Measurements from ENCODE around the gene DAZAP2. TPM values are rescaled to one million over a fixed set of nuclear protein-coding genes. Genes with fewer than 3 reads are reported as not detected.

DAZAP2 gene, protein sequence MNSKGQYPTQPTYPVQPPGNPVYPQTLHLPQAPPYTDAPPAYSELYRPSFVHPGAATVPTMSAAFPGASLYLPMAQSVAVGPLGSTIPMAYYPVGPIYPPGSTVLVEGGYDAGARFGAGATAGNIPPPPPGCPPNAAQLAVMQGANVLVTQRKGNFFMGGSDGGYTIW
- 48.6 and 73.3 TPM in 2 replicates for total RNA-seq

GRCh38 chr12:51238510-51239334, at the start of gene DAZAP2:
Gene DAZAP2, plus strand, starts transcription at chr12:51238826. Its CDS starts 82 bp downstream, at chr12:51238908.

DNA sequence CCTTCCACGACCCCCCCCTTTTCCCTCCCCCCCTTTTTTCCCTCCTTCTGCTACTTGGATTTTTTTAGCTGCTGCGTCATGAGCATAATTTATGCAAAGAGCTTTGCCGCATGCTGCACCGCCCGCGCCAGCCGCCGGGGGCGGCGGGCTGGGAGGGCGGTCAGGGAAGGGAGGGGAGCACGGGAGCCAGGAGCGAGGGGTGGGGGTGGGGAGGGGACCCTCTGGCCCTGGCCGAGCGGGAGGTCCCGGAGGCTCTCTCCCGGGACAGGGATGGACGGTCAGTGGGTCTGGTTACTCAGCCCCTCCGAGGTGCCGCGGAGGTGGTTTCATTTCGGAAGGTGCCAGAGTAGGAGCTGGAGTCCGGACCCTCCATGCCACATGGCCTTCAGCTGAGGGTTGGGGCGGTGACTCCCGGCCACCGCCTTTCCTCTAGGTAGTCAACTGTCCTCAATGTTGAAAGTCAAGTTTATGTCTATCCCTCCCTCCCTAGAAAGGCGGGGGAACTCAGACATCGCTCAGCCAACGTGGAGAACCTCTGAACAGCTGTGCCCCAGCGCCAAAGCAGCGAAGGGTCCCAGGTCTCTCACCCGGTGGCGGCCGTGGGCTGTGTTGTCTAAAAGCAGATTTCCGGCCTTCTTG, 20.5 kb upstream of the DAZAP2 start, which contains the start of gene POU6F1:
POU6F1 (minus strand) TSS at position 95 of the 639 bp plus-strand sequence. CDS start 11,226 bp downstream, outside the sequence.

DNA sequence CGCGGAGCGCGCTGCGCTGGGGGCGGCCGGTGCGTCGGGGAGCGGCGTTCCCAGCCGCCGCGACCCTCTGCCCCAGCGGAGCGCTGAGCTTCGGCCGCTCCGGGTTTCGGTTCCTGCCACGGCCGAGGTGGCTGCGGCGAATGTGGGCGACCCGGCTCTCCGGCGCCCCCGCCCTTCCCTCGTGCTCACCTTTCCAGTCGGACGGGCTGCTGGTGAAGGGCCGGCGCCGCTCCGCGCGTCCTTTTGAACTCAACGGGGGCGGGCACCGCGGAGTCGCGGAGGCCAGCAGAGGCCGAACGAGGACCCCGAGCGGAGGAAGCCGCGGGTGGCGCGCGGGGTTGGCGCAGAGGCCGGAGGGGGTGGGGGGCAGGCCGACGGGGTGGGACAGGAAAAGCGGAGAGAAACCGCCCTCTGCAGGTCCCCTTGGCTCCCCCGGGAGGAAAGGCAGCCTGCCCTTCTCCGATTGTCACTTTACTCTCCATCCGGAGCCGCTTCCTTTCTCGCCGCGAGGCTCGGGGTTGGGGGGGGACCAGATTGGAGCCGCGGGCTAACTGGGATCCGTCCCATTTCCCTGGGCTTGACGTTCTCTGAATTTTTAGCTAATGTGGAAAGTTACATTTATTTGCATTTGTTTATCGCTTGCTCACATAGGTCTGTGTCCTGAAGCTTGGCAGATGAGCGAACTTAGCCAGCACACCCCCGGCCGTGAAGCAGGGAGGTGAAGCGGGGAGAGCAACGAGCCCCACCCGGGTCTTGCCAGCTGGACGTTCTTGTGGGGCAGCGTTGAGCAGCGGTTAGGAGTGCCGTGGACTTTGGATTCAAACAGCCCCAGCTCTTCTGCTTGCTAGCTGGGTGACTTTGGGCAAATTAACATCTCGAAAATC, 31.7 kb downstream of the DAZAP2 start, which contains the start of gene SMAGP:
SMAGP (minus strand) TSS at position 349 of the 884 bp plus-strand sequence. CDS start 1,137 bp downstream, outside the sequence.

Other genes with a start within 250 kb of the DAZAP2 start
- 26.9 and 51.0 TPM in 2 replicates for gene SLC11A2, start 212.4 kb upstream of the DAZAP2 start, total RNA-seq
- gene LETMD1, start 190.5 kb upstream of the DAZAP2 start, total RNA-seq: 24.6 and 33.5 TPM in 2 replicates
- gene CSRNP2, start 155.2 kb upstream of the DAZAP2 start, total RNA-seq: 11.0 and 33.4 TPM in 2 replicates
- gene TFCP2, start 65.7 kb upstream of the DAZAP2 start, total RNA-seq: 5.3 and 15.0 TPM in 2 replicates
- 1.1 and 2.7 TPM in 2 replicates for gene POU6F1, start 20.8 kb upstream of the DAZAP2 start, total RNA-seq
- 8.3 and 12.3 TPM in 2 replicates for gene SMAGP, start 31.6 kb downstream of the DAZAP2 start, total RNA-seq
- not detected in 2 replicates for gene BIN2, start 85.3 kb downstream of the DAZAP2 start, total RNA-seq
- not detected in 2 replicates for gene CELA1, start 107.9 kb downstream of the DAZAP2 start, total RNA-seq
- 19.9 and 49.5 TPM in 2 replicates for gene GALNT6, start 152.6 kb downstream of the DAZAP2 start, total RNA-seq
- 0.97 and 2.1 TPM in 2 replicates for gene SLC4A8, start 186.0 kb downstream of the DAZAP2 start, total RNA-seq